ENCODE measurements around the gene COLQ. TPM values are rescaled to one million over a fixed set of nuclear protein-coding genes. Genes with fewer than 3 reads are reported as not detected.

The COLQ gene
- total RNA-seq, 1 donor from 2014 or later: 1.1 TPM

DNA sequence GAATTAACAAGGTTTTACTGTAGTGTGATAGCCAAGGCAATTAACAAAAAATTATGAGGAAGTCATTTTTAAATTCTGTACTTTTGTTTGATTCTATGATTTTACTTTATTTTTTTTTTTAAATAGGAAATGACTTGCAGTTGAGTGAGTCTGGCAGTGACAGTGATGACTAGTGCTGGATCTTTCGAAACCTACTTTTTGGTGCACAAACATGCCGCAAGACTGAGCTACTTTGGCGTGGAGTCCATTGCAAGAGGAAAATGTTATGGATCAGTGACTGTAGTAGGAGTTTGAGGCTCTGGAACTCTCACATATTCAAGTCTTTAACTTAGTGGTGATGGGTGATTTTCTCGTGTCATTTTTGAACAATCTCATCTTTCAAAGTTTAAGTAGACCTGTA, 82.5 kb downstream of the COLQ start:
- DNase-seq (no peak), ATAC-seq (no peak)
- TF ChIP-seq, protein P1, sequence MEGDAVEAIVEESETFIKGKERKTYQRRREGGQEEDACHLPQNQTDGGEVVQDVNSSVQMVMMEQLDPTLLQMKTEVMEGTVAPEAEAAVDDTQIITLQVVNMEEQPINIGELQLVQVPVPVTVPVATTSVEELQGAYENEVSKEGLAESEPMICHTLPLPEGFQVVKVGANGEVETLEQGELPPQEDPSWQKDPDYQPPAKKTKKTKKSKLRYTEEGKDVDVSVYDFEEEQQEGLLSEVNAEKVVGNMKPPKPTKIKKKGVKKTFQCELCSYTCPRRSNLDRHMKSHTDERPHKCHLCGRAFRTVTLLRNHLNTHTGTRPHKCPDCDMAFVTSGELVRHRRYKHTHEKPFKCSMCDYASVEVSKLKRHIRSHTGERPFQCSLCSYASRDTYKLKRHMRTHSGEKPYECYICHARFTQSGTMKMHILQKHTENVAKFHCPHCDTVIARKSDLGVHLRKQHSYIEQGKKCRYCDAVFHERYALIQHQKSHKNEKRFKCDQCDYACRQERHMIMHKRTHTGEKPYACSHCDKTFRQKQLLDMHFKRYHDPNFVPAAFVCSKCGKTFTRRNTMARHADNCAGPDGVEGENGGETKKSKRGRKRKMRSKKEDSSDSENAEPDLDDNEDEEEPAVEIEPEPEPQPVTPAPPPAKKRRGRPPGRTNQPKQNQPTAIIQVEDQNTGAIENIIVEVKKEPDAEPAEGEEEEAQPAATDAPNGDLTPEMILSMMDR (IDR thresholded peaks at IDR 0.05): no peak
- H3K9me3 ChIP-seq: no peaks in the 10 kb centered on the region
- no peaks in the 10 kb centered on the region for H3K27me3 ChIP-seq
- no peak overlapping the region for H3K27ac ChIP-seq
- peaks cover 91% of the 10 kb centered on the region for H3K36me3 ChIP-seq
- no peak overlapping the region for H3K4me3 ChIP-seq
- intact Hi-C loops (cut with DNase I): no loop called here
- no peaks in the 10 kb centered on the region for H3K4me1 ChIP-seq

DNA sequence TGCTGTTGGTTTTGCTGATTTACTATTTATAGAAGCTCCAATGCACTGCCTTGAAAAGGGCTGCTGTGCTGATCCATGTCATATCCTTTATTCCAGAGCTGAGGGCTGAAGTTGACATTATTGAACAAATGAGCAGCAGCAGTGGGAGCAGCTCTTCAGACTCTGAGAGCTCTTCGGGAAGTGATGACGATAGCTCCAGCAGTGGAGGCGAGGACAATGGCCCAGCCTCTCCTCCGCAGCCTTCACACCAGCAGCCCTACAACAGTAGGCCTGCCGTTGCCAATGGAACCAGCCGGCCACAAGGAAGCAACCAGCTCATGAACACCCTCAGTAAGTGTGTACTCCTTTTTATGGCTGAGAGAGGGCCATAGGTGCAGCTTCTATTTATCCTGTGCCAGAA, 85.3 kb downstream of the COLQ start:
- no peak overlapping the region for H3K27ac ChIP-seq
- intact Hi-C loops (cut with DNase I): no loop called here
- peaks cover 100% of the 10 kb centered on the region for H3K36me3 ChIP-seq
- ATAC-seq (no peak), DNase-seq (no peak)
- H3K4me3 ChIP-seq: no peak overlapping the region
- H3K9me3 ChIP-seq: no peaks in the 10 kb centered on the region
- no peaks in the 10 kb centered on the region for H3K27me3 ChIP-seq
- H3K4me1 ChIP-seq: no peaks in the 10 kb centered on the region
- TF ChIP-seq, protein P1 (IDR thresholded peaks at IDR 0.05): no peak

DNA sequence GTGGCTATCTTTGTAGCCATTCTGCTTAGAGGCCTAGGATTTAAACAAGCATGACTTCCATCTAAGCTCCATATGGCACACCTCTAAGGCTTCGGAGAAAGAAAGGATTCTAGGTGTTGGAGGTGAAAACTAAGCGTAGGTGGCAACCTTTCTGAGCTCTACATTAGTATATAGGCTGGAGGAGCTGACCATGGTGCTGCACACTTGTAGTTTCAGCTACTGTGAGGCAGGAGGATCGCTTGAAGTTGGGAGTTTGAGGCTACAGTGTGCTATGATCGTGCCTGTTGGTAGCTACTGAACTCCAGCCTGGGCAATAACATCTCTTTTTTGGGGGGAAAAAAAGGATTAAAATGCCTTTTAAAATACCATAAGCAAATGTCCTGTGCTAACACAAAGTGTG, 86.8 kb downstream of the COLQ start:
- no peak for DNase-seq
- intact Hi-C loops (cut with DNase I): no loop called here
- no peak for ATAC-seq
- Histone ChIP-seq H3K4me3 (no peak overlapping the region), H3K27ac (no peak overlapping the region), H3K27me3 (no peaks in the 10 kb centered on the region), H3K9me3 (no peaks in the 10 kb centered on the region), H3K36me3 (peaks cover 96% of the 10 kb centered on the region), H3K4me1 (no peaks in the 10 kb centered on the region)
- TF ChIP-seq, protein P1 (IDR thresholded peaks at IDR 0.05): no peak

DNA sequence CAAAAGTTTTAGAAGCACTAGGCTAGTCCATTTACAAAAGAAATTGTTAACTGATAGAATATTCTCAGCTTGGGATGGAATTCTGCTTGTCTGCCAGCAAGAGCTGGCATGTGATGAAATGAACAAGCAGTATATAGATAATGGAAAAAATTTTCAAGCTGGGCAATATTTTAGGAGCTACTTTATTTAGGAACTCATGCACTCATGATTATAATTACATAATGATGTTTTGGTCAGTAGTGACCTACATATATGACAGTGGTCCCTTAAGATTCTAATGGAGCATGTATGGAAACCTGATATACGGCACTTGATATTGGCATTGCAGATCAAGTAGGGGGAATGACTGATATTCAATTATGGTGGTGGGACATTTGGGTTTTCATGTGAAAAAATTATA, 88.0 kb downstream of the COLQ start:
- peaks cover 9% of the 10 kb centered on the region for H3K4me1 ChIP-seq
- H3K9me3 ChIP-seq: no peaks in the 10 kb centered on the region
- peaks cover 83% of the 10 kb centered on the region for H3K36me3 ChIP-seq
- H3K27ac ChIP-seq: no peak overlapping the region
- TF ChIP-seq, protein P1 (IDR thresholded peaks at IDR 0.05): no peak
- H3K4me3 ChIP-seq: no peak overlapping the region
- DNase-seq (no peak), ATAC-seq (no peak)
- intact Hi-C loops (cut with DNase I): no loop called here
- H3K27me3 ChIP-seq: no peaks in the 10 kb centered on the region

DNA sequence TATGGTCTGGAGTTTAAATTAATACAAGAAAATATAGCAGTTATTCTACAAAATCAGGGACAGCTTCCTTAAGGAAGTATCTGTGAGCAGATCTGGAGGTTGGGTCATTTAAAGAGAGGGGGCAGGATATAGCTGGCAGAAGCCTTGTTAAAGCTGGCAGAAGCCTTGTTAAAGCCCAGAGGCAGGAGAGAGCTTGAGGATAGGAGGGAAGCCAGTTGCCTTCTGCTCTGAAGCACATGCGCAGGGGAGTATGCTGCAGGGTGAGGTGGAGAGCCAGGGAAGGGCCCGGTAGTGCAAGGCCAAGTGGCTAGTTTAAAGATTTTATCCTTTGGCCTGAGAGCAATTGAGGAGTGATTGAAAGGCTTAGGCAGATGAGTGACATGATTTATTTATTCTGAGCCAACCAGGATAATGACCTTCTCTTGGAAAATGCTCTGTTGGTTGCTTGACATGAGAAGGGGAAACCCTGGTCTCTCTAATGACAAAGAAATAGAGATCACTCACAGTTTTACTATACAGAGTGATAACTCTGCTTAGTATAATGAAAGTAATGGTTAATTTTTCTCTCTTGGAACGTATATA, 90.2 kb downstream of the COLQ start:
- H3K4me1 ChIP-seq: peaks cover 14% of the 10 kb centered on the region
- no peak overlapping the region for H3K27ac ChIP-seq
- no peak for DNase-seq
- H3K36me3 ChIP-seq: peaks cover 61% of the 10 kb centered on the region
- no peaks in the 10 kb centered on the region for H3K9me3 ChIP-seq
- no peak overlapping the region for H3K4me3 ChIP-seq
- intact Hi-C loops (cut with DNase I): no loop called here
- ATAC-seq: no peak
- TF ChIP-seq, protein P1 (IDR thresholded peaks at IDR 0.05): no peak
- H3K27me3 ChIP-seq: no peaks in the 10 kb centered on the region

DNA sequence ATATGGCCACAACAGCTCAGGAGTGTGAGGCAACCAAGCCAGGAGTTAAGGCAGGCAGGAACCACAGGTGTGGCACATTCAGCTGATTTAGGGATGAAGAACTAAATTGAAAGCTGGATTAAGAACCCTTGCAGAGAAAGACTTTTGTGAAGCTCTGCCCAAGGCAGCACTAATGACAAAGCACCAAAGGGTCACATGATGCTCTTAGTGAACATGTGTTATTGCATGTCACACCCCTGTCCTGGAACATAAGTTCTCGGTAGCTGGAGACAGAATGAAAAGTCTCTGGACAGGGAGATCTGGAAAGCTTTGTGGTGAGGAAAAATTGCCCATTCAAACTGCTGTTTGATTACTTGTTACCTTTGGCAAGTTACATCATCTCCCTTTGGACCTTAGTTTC, 90.9 kb downstream of the COLQ start:
- H3K4me3 ChIP-seq: no peak overlapping the region
- no peak overlapping the region for H3K27ac ChIP-seq
- H3K4me1 ChIP-seq: peaks cover 21% of the 10 kb centered on the region
- TF ChIP-seq, protein P1 (IDR thresholded peaks at IDR 0.05): no peak
- H3K9me3 ChIP-seq: no peaks in the 10 kb centered on the region
- no peaks in the 10 kb centered on the region for H3K27me3 ChIP-seq
- DNase-seq (no peak), ATAC-seq (no peak)
- peaks cover 54% of the 10 kb centered on the region for H3K36me3 ChIP-seq
- intact Hi-C loops (cut with DNase I): no loop called here

Data from upper lobe of right lung (tissue), 1 donor.